ENCODE results near the gene STPG2.

The STPG2 gene

GRCh38 chr4:98143001-98143899, at the start of gene STPG2:
Gene STPG2, minus strand, starts transcription at chr4:98143476.
- DNase-seq, result peak; percentile 94 to 95

- DNase-seq, result no peak
These were observed 42.0 kb upstream of the STPG2 start for GRCh38 chr4:98185279-98185678.

- no peak for DNase-seq
These were observed 38.5 kb upstream of the STPG2 start for GRCh38 chr4:98181809-98182208.

GRCh38 chr4:98179951-98180350, 36.7 kb upstream of the STPG2 start:
- DNase-seq, result no peak

GRCh38 chr4:98176531-98176930, 33.3 kb upstream of the STPG2 start:
- DNase-seq, result no peak

GRCh38 chr4:98170035-98170434, 26.8 kb upstream of the STPG2 start:
- no peak for DNase-seq

- no peak for DNase-seq
These were observed 23.4 kb upstream of the STPG2 start for GRCh38 chr4:98166731-98167041.

GRCh38 chr4:98166025-98166730, 22.9 kb upstream of the STPG2 start:
- no peak for DNase-seq

GRCh38 chr4:98162696-98163095, 19.4 kb upstream of the STPG2 start:
- no peak for DNase-seq

- DNase-seq, result peak in 1 of 2 donors; percentile 5
These were observed 8.1 kb upstream of the STPG2 start for GRCh38 chr4:98151145-98151924.

GRCh38 chr4:98150092-98150761, 7.0 kb upstream of the STPG2 start:
- DNase-seq, result peak in 1 of 2 donors; percentile 20

GRCh38 chr4:98148856-98149255, 5.6 kb upstream of the STPG2 start:
- peak in 1 of 2 donors; percentile 11 for DNase-seq

- no peak for DNase-seq
These were observed 17.1 kb downstream of the STPG2 start for GRCh38 chr4:98126141-98126540.

- DNase-seq, result no peak
These were observed 17.7 kb downstream of the STPG2 start for GRCh38 chr4:98125585-98125984.

- DNase-seq, result no peak
These were observed 25.9 kb downstream of the STPG2 start for GRCh38 chr4:98117363-98117762.

GRCh38 chr4:98113012-98113411, 30.3 kb downstream of the STPG2 start:
- peak in 1 of 2 donors; percentile 3 for DNase-seq

GRCh38 chr4:98110929-98111328, 32.3 kb downstream of the STPG2 start:
- DNase-seq, result no peak

- no peak for DNase-seq
These were observed 33.1 kb downstream of the STPG2 start for GRCh38 chr4:98110214-98110613.

GRCh38 chr4:98102660-98103059, 40.6 kb downstream of the STPG2 start:
- no peak for DNase-seq

GRCh38 chr4:98101988-98102387, 41.3 kb downstream of the STPG2 start:
- DNase-seq, result no peak

GRCh38 chr4:98098764-98099163, 44.5 kb downstream of the STPG2 start:
- no peak for DNase-seq

GRCh38 chr4:98094118-98094517, 49.2 kb downstream of the STPG2 start:
- DNase-seq, result no peak

GRCh38 chr4:98093662-98094061, 49.6 kb downstream of the STPG2 start:
- DNase-seq, result no peak
